H1 (cell line): ENCODE measurements around the gene ZNF346. TPM values are rescaled to one million over a fixed set of nuclear protein-coding genes. Genes with fewer than 3 reads are reported as not detected.

Source experiments
- CTCF ChIA-PET: fragments of 300-600 bp; sonication (Branson Sonifier 250); formaldehyde crosslinking; loops from one replicate; lab custom pipeline; 2021; ENCODE audit not compliant: partially characterized antibody; lab: Charles Lee
- POLR2A ChIA-PET: fragments of 300-600 bp; sonication (Branson Sonifier 250); formaldehyde crosslinking; loops from one replicate; lab custom pipeline; 2021; ENCODE audit warnings: inconsistent platforms; ENCODE audit not compliant: partially characterized antibody; lab: Charles Lee
- DNase-seq, 2 experiments: peaks; one replicate each; pipeline versions ENCODE4 v3.0.0 to v3.0.0-alpha.2; 2010 to 2022; ENCODE audit warnings: low spot score in 2 of 2, low read depth in 1 of 2, mixed read lengths in 1 of 2
- FAIRE-seq: peaks from 2 replicates; lab custom pipeline; 2011; peaks lifted over from hg19 to GRCh38; lab: Jason Lieb, UNC
- H2AFZ ChIP-seq: 2 replicates; pipeline ENCODE4 v1.8.1; 2012; ENCODE audit warnings: low read length, inconsistent platforms
- H2AK5ac ChIP-seq: 2 replicates; pipeline ENCODE4 v1.6.1; 2013; ENCODE audit warnings: low read depth, low read length
- H2BK120ac ChIP-seq: replicated peaks from 2 replicates; pipeline ENCODE3; 2013; ENCODE audit warnings: low read depth, low read length, inconsistent platforms
- H2BK12ac ChIP-seq: 2 replicates; pipeline ENCODE4 v1.6.1; 2013; ENCODE audit warnings: low read depth, low read length
- H2BK15ac ChIP-seq: 2 replicates; pipeline ENCODE4 v1.6.1; 2013; ENCODE audit warnings: low read length
- H2BK20ac ChIP-seq: 2 replicates; pipeline ENCODE4 v1.6.1; 2013; ENCODE audit warnings: low read length
- H2BK5ac ChIP-seq: 2 replicates; pipeline ENCODE4 v1.6.1; 2013; ENCODE audit warnings: low read depth, low read length
- H3K14ac ChIP-seq: 2 replicates; pipeline ENCODE4 v1.6.1; 2013; ENCODE audit warnings: inconsistent platforms; ENCODE audit not compliant: insufficient read length
- H3K18ac ChIP-seq: 2 replicates; pipeline ENCODE4 v1.6.1; 2013; ENCODE audit warnings: low read length; ENCODE audit errors: extremely low read depth
- H3K23ac ChIP-seq: 2 replicates; pipeline ENCODE4 v1.6.1; 2013; ENCODE audit warnings: inconsistent platforms; ENCODE audit not compliant: insufficient read length
- H3K23me2 ChIP-seq: 2 replicates; pipeline ENCODE4 v1.6.1; 2013; ENCODE audit warnings: low read depth, low read length
- H3K27ac ChIP-seq: 2 replicates; pipeline ENCODE4 v1.6.1; 2011; ENCODE audit warnings: low read depth, low read length, inconsistent platforms
- H3K27me3 ChIP-seq, 4 experiments: replicated peaks in 1 of 4; 1 replicate in 1 of 4; 2 replicates in 3 of 4; pipeline versions ENCODE4 v1.6.1 to v1.8.1; 2011 to 2013; ENCODE audit warnings: low read length in 3 of 4, mild to moderate bottlenecking in 3 of 4, inconsistent platforms in 2 of 4, mixed read lengths in 2 of 4, moderate library complexity in 1 of 4; ENCODE audit not compliant: control insufficient read depth in 3 of 4, insufficient read depth in 3 of 4; ENCODE audit errors: extremely low read depth in 1 of 4
- H3K36me3 ChIP-seq, 4 experiments: 2 replicates each; pipeline versions ENCODE4 v1.6.1 to v1.8.1; 2011 to 2013; ENCODE audit warnings: mild to moderate bottlenecking in 4 of 4, low read length in 3 of 4, moderate library complexity in 2 of 4, control low read depth in 1 of 4, inconsistent platforms in 1 of 4; ENCODE audit not compliant: insufficient read depth in 4 of 4, control insufficient read depth in 2 of 4
- H3K4ac ChIP-seq: replicated peaks from 2 replicates; pipeline ENCODE3; 2013; ENCODE audit warnings: low read length, low read depth, mixed read lengths, inconsistent platforms; ENCODE audit not compliant: insufficient read length
- H3K4me1 ChIP-seq, 4 experiments: replicated peaks in 1 of 4; 1 replicate in 1 of 4; 2 replicates in 3 of 4; pipeline versions ENCODE4 v1.6.1 to v1.8.1; 2011 to 2013; ENCODE audit warnings: low read length in 3 of 4, inconsistent platforms in 2 of 4, mixed read lengths in 1 of 4; ENCODE audit not compliant: insufficient read depth in 4 of 4, control insufficient read depth in 3 of 4
- H3K4me2 ChIP-seq, 2 experiments: 2 replicates each; pipeline versions ENCODE4 v1.6.1 to v1.8.1; 2011 to 2013; ENCODE audit warnings: low read depth in 2 of 2, low read length in 2 of 2, control low read depth in 1 of 2, inconsistent platforms in 1 of 2, mild to moderate bottlenecking in 1 of 2; ENCODE audit not compliant: insufficient read depth in 1 of 2
- H3K4me3 ChIP-seq, 4 experiments: fragments of 200-600, 300-600 bp in 1 of 4; sonication (generic), shearing (Covaris generic), sonication (Bioruptor Twin) in 1 of 4; 2 replicates each; pipeline versions ENCODE4 v1.5.1 to v1.8.1; 2011 to 2016; ENCODE audit warnings: low read length in 4 of 4, low read depth in 3 of 4, control low read depth in 2 of 4, inconsistent platforms in 2 of 4, mild to moderate bottlenecking in 2 of 4, mixed read lengths in 1 of 4, moderate library complexity in 1 of 4; ENCODE audit not compliant: insufficient read depth in 2 of 4; ENCODE audit errors: extremely low read depth in 1 of 4
- H3K56ac ChIP-seq: replicated peaks from 2 replicates; pipeline ENCODE3; 2013; ENCODE audit warnings: low read depth, mild to moderate bottlenecking, mixed read lengths, low read length, inconsistent platforms; ENCODE audit not compliant: insufficient read length
- H3K79me1 ChIP-seq: 2 replicates; pipeline ENCODE4 v1.6.1; 2013; ENCODE audit warnings: low read depth, low read length, control low read depth
- H3K79me2 ChIP-seq, 2 experiments: 2 replicates each; pipeline versions ENCODE4 v1.6.1 to v1.8.1; 2012 to 2013; ENCODE audit warnings: low read length in 2 of 2, mild to moderate bottlenecking in 2 of 2, inconsistent platforms in 1 of 2; ENCODE audit not compliant: insufficient read depth in 2 of 2, control insufficient read depth in 1 of 2
- H3K9ac ChIP-seq, 4 experiments: replicated peaks in 1 of 4; 1 replicate in 1 of 4; 2 replicates in 3 of 4; pipeline versions ENCODE4 v1.6.1 to v1.8.1; 2011 to 2013; ENCODE audit warnings: low read depth in 3 of 4, low read length in 3 of 4, control low read depth in 2 of 4, mild to moderate bottlenecking in 2 of 4, moderate library complexity in 2 of 4, inconsistent platforms in 1 of 4; ENCODE audit errors: extremely low read depth in 1 of 4
- H3K9me3 ChIP-seq, 2 experiments: 2 replicates each; pipeline versions ENCODE4 v1.6.1 to v1.8.1; 2012 to 2013; ENCODE audit warnings: mild to moderate bottlenecking in 2 of 2, moderate library complexity in 2 of 2, control low read depth in 1 of 2, inconsistent platforms in 1 of 2, low read depth in 1 of 2, low read length in 1 of 2, mixed read lengths in 1 of 2; ENCODE audit not compliant: insufficient read depth in 2 of 2
- H4K20me1 ChIP-seq, 2 experiments: replicated peaks in 1 of 2; 2 replicates each; pipeline versions ENCODE3 to v1.8.1; 2011 to 2013; ENCODE audit warnings: inconsistent platforms in 2 of 2, low read length in 2 of 2, mild to moderate bottlenecking in 1 of 2; ENCODE audit not compliant: insufficient read depth in 2 of 2, control insufficient read depth in 1 of 2
- H4K5ac ChIP-seq: 2 replicates; pipeline ENCODE4 v1.6.1; 2013; ENCODE audit warnings: low read length, low read depth, mixed read lengths, inconsistent platforms; ENCODE audit not compliant: insufficient read length
- H4K8ac ChIP-seq: 2 replicates; pipeline ENCODE4 v1.8.0; 2013; ENCODE audit warnings: mild to moderate bottlenecking, moderate library complexity, low read length, inconsistent platforms; ENCODE audit not compliant: insufficient read depth; ENCODE audit errors: extremely low read depth
- H4K91ac ChIP-seq: replicated peaks from 2 replicates; pipeline ENCODE3; 2013; ENCODE audit warnings: low read length, mixed read lengths, inconsistent platforms; ENCODE audit not compliant: insufficient read length
- ASH2L ChIP-seq: fragments of 200-600, 300-600 bp; sonication (generic); IDR thresholded peaks from one replicate; pipeline ENCODE4 v1.7.1; 2017; ENCODE audit warnings: low read length
- BRCA1 ChIP-seq: IDR thresholded peaks from 2 replicates; pipeline ENCODE4 v1.6.1; 2012; ENCODE audit warnings: low read depth, low read length, improper control_type of control experiment
- CEBPB ChIP-seq: IDR thresholded peaks from 2 replicates; pipeline ENCODE4 v1.6.1; 2012; ENCODE audit warnings: low read depth, low read length
- CTCF ChIP-seq, 3 experiments: IDR thresholded peaks; 1 replicate in 2 of 3; 2 replicates in 1 of 3; pipeline versions ENCODE4 v1.5.1 to v1.6.1; 2011; ENCODE audit warnings: low read length in 3 of 3, mild to moderate bottlenecking in 3 of 3, inconsistent platforms in 2 of 3, low read depth in 1 of 3, moderate library complexity in 1 of 3; ENCODE audit not compliant: insufficient read depth in 1 of 3; ENCODE audit errors: control extremely low read depth in 1 of 3
- KDM1A ChIP-seq: fragments of 200-600, 300-600 bp; sonication (generic); IDR thresholded peaks from 2 replicates; pipeline ENCODE4 v1.7.1; 2016; ENCODE audit warnings: mild to moderate bottlenecking, low read length, borderline replicate concordance
- KDM5A ChIP-seq: fragments of 200-600 bp; IDR thresholded peaks from 2 replicates; pipeline ENCODE4 v1.7.1; 2012; ENCODE audit warnings: mild to moderate bottlenecking, low read length, inconsistent platforms, mixed read lengths
- NANOG ChIP-seq: IDR thresholded peaks from 2 replicates; pipeline ENCODE4 v1.6.1; 2011; ENCODE audit warnings: low read length, low read depth, mild to moderate bottlenecking, inconsistent platforms; ENCODE audit not compliant: insufficient read depth, poor library complexity, severe bottlenecking
- SIN3A ChIP-seq, 2 experiments: IDR thresholded peaks in 1 of 2; conservative IDR thresholded peaks in 1 of 2; 2 replicates each; pipeline ENCODE4 v1.6.1; 2011 to 2012; ENCODE audit warnings: low read length in 2 of 2, improper control_type of control experiment in 1 of 2, low read depth in 1 of 2, mild to moderate bottlenecking in 1 of 2
- SIRT6 ChIP-seq: IDR thresholded peaks from one replicate; pipeline ENCODE4 v1.7.1; 2012; ENCODE audit warnings: low read length, inconsistent platforms
- TAF1 ChIP-seq: IDR thresholded peaks from 2 replicates; pipeline ENCODE4 v1.6.1; 2011; ENCODE audit warnings: mild to moderate bottlenecking, low read depth, low read length
- WGBS, 2 experiments: shearing (Covaris generic) in 1 of 2; methylation state at CpG; one replicate each; pipeline versions ENCODE4 v1.1.6 to v1.1.7; 2013 to 2015; ENCODE audit warnings: low lambda C conversion rate in 2 of 2, mixed read lengths in 2 of 2, inconsistent platforms in 1 of 2, low coverage in 1 of 2, missing lambda C conversion rate in 1 of 2; ENCODE audit not compliant: insufficient replicate concordance in 2 of 2, insufficient coverage in 1 of 2, insufficient read length in 1 of 2; ENCODE audit errors: extremely low coverage in 1 of 2, missing lambda C conversion rate in 1 of 2; 5-methylcytosine and 5-hydroxymethylcytosine counted together
- polyA plus RNA-seq, 7 experiments: library from polyadenylated mRNA; depleted of rRNA in 3 of 7; stranded (reverse) in 5 of 7; unstranded in 2 of 7; fragments of >200 nt in 5 of 7; fragments of 200-250 nt in 2 of 7; gene quantifications; 1 replicate in 5 of 7; 2 replicates in 1 of 7; 4 replicates in 1 of 7; pipeline versions ENCODE4 v1.2.1 to v1.2.3, GENCODE V29; 2011 to 2013; ENCODE audit warnings: missing spikeins in 2 of 7, mixed read lengths in 2 of 7
- total RNA-seq: library from RNA; stranded (reverse); fragmentation: NEBNext Ultra II Directional; extraction: Animal tissue kit (Norgen Biotek cat#: 25700); gene quantifications from 2 replicates; pipeline ENCODE4 v1.2.1, GENCODE V29; 2021

ZNF346 gene
- total and polyA plus RNA-seq, 2 of the 8 experiments (the other 6 are each of a cell fraction or from before 2014, with no cell fraction given), result 19.9 to 20.8 TPM

- Histone ChIP-seq H2BK120ac (no peak overlapping the region), H2BK20ac (no peak overlapping the region), H3K23ac (no peak overlapping the region), H2BK5ac (no peak overlapping the region), H4K8ac (no peak overlapping the region), H3K9ac (no peak overlapping the region), H3K79me1 (no peaks in the 10 kb centered on the region), H4K91ac (no peak overlapping the region), H4K20me1 (peaks cover 2 to 5% of the 10 kb centered on the region in 2 experiments), H3K36me3 (no peaks in the 10 kb centered on the region), H3K18ac (no peak overlapping the region), H3K9me3 (peaks cover 4 to 10% of the 10 kb centered on the region in 2 experiments; a peak in 3 of 4 replicates), H4K5ac (no peak overlapping the region), H3K14ac (no peak overlapping the region), H3K56ac (no peak overlapping the region), H2AK5ac (no peak overlapping the region), H3K27me3 (no peaks in the 10 kb centered on the region), H2BK12ac (no peak overlapping the region), H2AFZ (no peak overlapping the region), H3K27ac (no peak overlapping the region), H3K4ac (no peak overlapping the region), H2BK15ac (no peak overlapping the region), H3K79me2 (peaks cover 20 to 97% of the 10 kb centered on the region in 2 experiments), H3K4me3 (no peak overlapping the region), H3K4me1 (no peaks in the 10 kb centered on the region), H3K23me2 (no peaks in the 10 kb centered on the region; the same call in 1 of the 2 replicates), H3K4me2 (no peak overlapping the region)
- TF ChIP-seq KDM5A, result no peak
- TF ChIP-seq CTCF (IDR thresholded peaks at IDR 0.05; ENCODE audit: control extremely low read depth in 1 of 3, insufficient read depth in 1 of 3, low read depth in 1 of 3, low read length in 3 of 3), result no peak
- no peak for TF ChIP-seq TAF1
- no peak for TF ChIP-seq ASH2L
- TF ChIP-seq NANOG, result no peak
- TF ChIP-seq SIN3A (conservative IDR thresholded peaks at IDR 0.05 in 1 of 2, IDR thresholded peaks at IDR 0.05 in 1 of 2; ENCODE audit: low read depth in 1 of 2, low read length in 2 of 2), result no peak
- no peak for TF ChIP-seq CEBPB
- TF ChIP-seq BRCA1, result no peak
- TF ChIP-seq SIRT6, result no peak
- TF ChIP-seq KDM1A, result no peak
- ChIA-PET POLR2A (interaction anchor here (1.7 to 1.8 kb wide), 3 partner anchors 9 to 135 kb away, joined by 3 to 11 read pairs (median 5); partner anchors contain the start of genes UIMC1 and ZNF346), CTCF (interaction anchor here (0.6 to 1.6 kb wide), 5 partner anchors 8 to 111 kb away, joined by 4 to 5 read pairs (median 4); partner anchors contain the start of gene ZNF346)
- WGBS, 2 experiments, result 93% methylated on average over 5 of the region's 5 CpGs; no CpG with 5 or more reads in 1 of the 2 experiments
- DNase-seq (no peak), FAIRE-seq (no peak)
Observed at GRCh38 chr5:176996780-176997179, 25.7 kb upstream of the ZNF346 start.
